Suprapubic skin (tissue), 4 donors: ENCODE results near the gene NANOS3. TPM values are rescaled to one million over a fixed set of nuclear protein-coding genes. Genes with fewer than 3 reads are reported as not detected.

ENCODE experiments used
- DNase-seq, 2 donors: peaks; one replicate each; pipeline ENCODE4 v3.0.0-alpha.2; 2019; ENCODE audit warnings: low spot score in 2 of 2
- H3K27ac ChIP-seq: fragments of 200-600 bp; sonication (generic); one replicate; pipeline ENCODE4 v1.5.1; 2019
- H3K27me3 ChIP-seq: fragments of 200-600 bp; sonication (generic); one replicate; pipeline ENCODE4 v1.5.1; 2019
- H3K36me3 ChIP-seq: fragments of 200-600 bp; sonication (generic); one replicate; pipeline ENCODE4 v1.5.1; 2019
- H3K4me1 ChIP-seq: fragments of 200-600 bp; sonication (generic); one replicate; pipeline ENCODE4 v1.5.1; 2019
- H3K4me3 ChIP-seq: fragments of 200-600 bp; sonication (generic); one replicate; pipeline ENCODE4 v1.5.1; 2019; ENCODE audit warnings: mild to moderate bottlenecking
- H3K9me3 ChIP-seq: fragments of 200-600 bp; sonication (generic); one replicate; pipeline ENCODE4 v1.5.1; 2019
- EP300 ChIP-seq: sonication (generic); formaldehyde crosslinking; IDR thresholded peaks from one replicate; pipeline ENCODE4 v1.6.1; 2017; ENCODE audit warnings: antibody characterized with exemption
- POLR2A ChIP-seq, 2 donors: fragments of 450-650 bp; IDR thresholded peaks; one replicate each; pipeline ENCODE4 v1.6.1; 2017; ENCODE audit warnings: antibody characterized with exemption in 2 of 2, mild to moderate bottlenecking in 2 of 2, moderate library complexity in 2 of 2
- POLR2AphosphoS5 ChIP-seq, 3 donors: sonication (generic); formaldehyde crosslinking; IDR thresholded peaks; one replicate each; pipeline ENCODE4 v1.6.1; 2017; ENCODE audit warnings: antibody characterized with exemption in 3 of 3
- WGBS: methylation state at CpG from one replicate; pipeline ENCODE4 v1.1.5; 2018; 5-methylcytosine and 5-hydroxymethylcytosine counted together
- total RNA-seq, 4 donors: library from RNA; depleted of rRNA; stranded (reverse); fragments of >200 nt; gene quantifications; one replicate each; pipeline ENCODE4 v1.1.0, GENCODE V29; 2016
- TF ChIP-seq, protein P1 (sequence below), 2 donors: fragments of 200-600 bp in 1 of 2; fragments of 450-650 bp in 1 of 2; sonication (generic) in 1 of 2; IDR thresholded peaks; one replicate each; pipeline ENCODE4 v1.5.1; 2016 to 2019; ENCODE audit warnings: antibody characterized with exemption in 2 of 2, mild to moderate bottlenecking in 1 of 2, moderate library complexity in 1 of 2

The NANOS3 gene
- total RNA-seq, 4 donors from 2014 or later: not detected

DNA sequence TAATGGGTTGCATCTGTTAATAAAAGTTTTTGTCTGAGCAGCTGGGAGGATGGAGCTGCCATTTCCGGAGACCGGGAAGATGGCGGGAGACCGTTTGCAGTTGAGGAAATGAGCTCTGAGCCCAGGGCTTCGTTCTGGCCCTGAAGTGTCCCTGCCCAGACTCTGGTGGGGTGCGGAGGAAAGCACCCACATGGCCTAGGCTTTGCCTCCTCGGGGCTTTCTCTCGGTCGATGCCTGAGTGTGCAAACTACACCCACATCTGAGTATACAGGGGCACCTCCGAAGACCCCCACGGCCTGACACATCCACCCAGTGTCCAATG is 15.6 kb upstream of the NANOS3 start:
- no peak for TF ChIP-seq POLR2A (IDR thresholded peaks at IDR 0.05)
- TF ChIP-seq EP300: no peak
- TF ChIP-seq, protein P1, sequence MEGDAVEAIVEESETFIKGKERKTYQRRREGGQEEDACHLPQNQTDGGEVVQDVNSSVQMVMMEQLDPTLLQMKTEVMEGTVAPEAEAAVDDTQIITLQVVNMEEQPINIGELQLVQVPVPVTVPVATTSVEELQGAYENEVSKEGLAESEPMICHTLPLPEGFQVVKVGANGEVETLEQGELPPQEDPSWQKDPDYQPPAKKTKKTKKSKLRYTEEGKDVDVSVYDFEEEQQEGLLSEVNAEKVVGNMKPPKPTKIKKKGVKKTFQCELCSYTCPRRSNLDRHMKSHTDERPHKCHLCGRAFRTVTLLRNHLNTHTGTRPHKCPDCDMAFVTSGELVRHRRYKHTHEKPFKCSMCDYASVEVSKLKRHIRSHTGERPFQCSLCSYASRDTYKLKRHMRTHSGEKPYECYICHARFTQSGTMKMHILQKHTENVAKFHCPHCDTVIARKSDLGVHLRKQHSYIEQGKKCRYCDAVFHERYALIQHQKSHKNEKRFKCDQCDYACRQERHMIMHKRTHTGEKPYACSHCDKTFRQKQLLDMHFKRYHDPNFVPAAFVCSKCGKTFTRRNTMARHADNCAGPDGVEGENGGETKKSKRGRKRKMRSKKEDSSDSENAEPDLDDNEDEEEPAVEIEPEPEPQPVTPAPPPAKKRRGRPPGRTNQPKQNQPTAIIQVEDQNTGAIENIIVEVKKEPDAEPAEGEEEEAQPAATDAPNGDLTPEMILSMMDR (IDR thresholded peaks at IDR 0.05): no peak
- no peak for TF ChIP-seq POLR2AphosphoS5 (IDR thresholded peaks at IDR 0.05)
- Histone ChIP-seq H3K27ac (peak overlapping the region; percentile 91), H3K27me3 (no peaks in the 10 kb centered on the region), H3K36me3 (no peaks in the 10 kb centered on the region), H3K9me3 (no peaks in the 10 kb centered on the region), H3K4me1 (peaks cover 36% of the 10 kb centered on the region), H3K4me3 (peak overlapping the region; percentile 49)
- WGBS: 27% methylated on average over 9 of the region's 11 CpGs
- no peak for DNase-seq

DNA sequence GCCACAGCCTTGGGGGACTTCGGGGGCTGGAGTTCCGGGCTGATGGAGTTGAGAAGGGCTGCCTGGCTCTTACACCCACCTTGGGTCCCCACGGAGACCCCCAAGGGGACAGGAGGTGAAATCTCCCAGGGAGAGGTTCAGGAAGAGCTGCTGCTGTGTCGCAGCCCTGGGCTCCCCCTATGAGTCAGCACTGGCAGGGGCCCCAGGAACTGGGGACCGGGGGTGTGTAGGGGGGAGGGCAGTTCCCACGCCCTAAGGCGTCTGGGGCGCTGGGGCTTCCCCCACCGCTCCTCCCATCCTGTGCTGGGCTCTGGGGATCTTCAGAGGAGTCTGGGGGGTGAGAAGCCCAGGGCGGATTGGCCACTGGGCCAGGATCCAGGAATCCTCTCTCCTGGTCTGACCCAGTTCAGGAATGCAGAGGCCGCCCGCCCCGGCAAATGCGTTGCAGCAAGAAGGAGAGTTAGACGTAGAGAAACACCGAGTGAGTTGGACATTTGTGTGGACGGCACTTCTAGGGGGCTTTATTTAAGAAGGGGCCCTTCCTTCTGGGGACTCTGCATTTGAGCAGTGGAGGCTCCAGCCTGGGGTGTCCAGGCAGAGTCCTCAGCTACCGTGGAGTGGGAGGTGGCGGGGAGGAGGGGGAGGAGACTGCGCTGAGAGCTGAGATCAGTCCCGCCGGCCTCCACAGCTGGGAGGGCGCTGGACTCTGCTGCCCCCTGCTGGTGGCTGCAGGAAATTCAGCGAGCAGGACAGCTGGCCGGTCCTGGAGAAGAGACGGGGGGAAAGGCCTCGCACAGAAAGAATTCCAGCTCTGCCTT is 15.0 kb upstream of the NANOS3 start:
- Histone ChIP-seq H3K9me3 (no peaks in the 10 kb centered on the region), H3K27me3 (no peaks in the 10 kb centered on the region), H3K27ac (peak overlapping the region; percentile 91), H3K4me3 (peak overlapping the region; percentile 49), H3K4me1 (peaks cover 39% of the 10 kb centered on the region), H3K36me3 (no peaks in the 10 kb centered on the region)
- TF ChIP-seq POLR2A (IDR thresholded peaks at IDR 0.05) (peak in 1 of 2 donors; percentile 25), EP300 (no peak), POLR2AphosphoS5 (IDR thresholded peaks at IDR 0.05) (peak in 2 of 3 donors; percentile 5 to 58)
- TF ChIP-seq, protein P1 (IDR thresholded peaks at IDR 0.05): peak; percentile 95 to 99
- peak; percentile 95 to 97 for DNase-seq
- 2% methylated on average over 14 of the region's 27 CpGs for WGBS

DNA sequence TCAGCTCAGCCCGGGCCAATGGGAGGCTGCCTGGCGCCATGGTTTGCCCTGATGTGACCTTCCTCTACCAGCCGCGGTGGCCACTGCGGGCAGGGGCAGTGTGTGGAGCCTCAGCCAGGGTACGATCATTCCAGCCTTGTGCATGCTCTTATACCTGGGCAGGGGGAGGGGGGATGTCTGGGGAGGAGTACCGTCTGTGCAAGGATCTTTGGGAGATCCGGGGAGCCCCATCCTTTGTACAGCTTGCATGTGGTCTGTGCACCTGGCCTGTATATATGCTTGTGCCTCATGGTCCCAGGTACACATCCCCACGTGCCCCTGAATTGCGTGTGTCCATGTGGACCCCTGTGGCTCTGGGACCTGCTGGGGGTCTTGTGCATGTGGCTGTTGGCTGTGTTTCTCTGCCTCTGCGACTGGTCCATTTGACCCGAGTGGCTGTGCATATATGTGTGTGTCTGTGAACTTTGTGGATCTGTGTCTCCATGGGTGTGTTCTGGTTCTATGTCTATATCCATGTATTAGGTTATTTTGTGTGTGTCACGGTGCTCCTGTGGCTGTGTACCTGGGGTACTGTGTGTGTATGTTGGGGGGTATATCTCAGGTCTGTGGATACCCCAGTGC is 12.8 kb upstream of the NANOS3 start:
- Histone ChIP-seq H3K4me1 (peaks cover 39% of the 10 kb centered on the region), H3K27me3 (no peaks in the 10 kb centered on the region), H3K36me3 (no peaks in the 10 kb centered on the region), H3K9me3 (no peaks in the 10 kb centered on the region), H3K27ac (peak overlapping the region; percentile 44), H3K4me3 (no peak overlapping the region)
- TF ChIP-seq POLR2A (IDR thresholded peaks at IDR 0.05) (no peak), EP300 (no peak)
- TF ChIP-seq, protein P1 (IDR thresholded peaks at IDR 0.05): no peak
- 37% methylated on average over 10 of the region's 13 CpGs for WGBS
- DNase-seq: no peak

DNA sequence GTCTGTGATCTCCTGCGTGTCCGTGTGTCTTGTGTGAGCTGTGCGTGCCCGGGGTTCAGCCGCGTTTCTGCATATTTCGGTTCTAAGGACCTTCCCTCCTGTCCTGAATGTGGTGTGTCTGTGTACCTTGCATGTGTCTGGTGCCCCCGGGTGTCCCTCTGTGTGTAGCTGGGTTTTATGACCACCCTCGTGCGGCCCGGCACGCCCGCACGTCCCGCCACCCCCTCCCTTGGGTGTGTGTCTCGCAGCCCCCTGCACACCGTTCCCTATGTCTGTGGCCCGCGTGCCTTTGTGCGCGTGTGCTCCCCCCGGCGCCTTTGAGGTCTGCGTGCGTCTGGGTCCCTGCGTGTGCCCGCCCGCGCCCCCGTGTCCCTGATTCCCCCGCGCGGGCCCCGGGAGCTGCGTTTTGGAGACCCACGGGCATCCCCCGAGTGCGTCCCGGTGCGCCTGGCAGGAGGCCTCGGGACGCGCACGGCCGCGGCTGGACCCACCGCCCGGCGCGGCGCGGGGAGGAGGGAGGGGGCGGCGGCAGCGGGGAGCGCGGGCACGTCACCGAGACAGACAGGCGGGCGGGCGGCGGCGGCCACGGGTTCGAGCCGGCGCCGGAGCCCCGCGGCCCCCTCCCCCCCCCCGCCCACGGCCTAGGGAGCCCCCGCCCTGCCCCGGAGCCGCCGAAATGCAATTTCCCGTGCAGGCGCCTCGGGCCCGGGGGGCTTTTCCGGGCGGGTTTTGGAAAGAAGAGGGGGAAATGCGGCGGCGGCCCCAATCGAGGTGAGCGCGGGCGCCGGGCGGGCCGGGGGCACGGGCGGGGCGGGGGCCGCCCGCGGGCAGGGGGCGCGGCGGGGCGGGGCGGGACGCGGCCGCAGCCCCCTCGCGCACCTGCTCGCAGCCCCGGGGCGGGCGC is 12.0 kb upstream of the NANOS3 start:
- Histone ChIP-seq H3K4me1 (peaks cover 39% of the 10 kb centered on the region), H3K27ac (peak overlapping the region; percentile 44), H3K4me3 (peak overlapping the region; percentile 83), H3K27me3 (no peaks in the 10 kb centered on the region), H3K36me3 (no peaks in the 10 kb centered on the region), H3K9me3 (no peaks in the 10 kb centered on the region)
- DNase-seq: no peak
- 10% methylated on average over 30 of the region's 113 CpGs for WGBS
- no peak for TF ChIP-seq EP300
- TF ChIP-seq POLR2AphosphoS5 (IDR thresholded peaks at IDR 0.05): no peak
- no peak for TF ChIP-seq POLR2A (IDR thresholded peaks at IDR 0.05)
- TF ChIP-seq, protein P1 (IDR thresholded peaks at IDR 0.05): no peak
